Glutamatergic neuron (in vitro differentiated cells): ENCODE data around the gene PLSCR3. TPM values are rescaled to one million over a fixed set of nuclear protein-coding genes. Genes with fewer than 3 reads are reported as not detected.

Source experiments
- DNase-seq: peaks from one replicate; pipeline ENCODE4 v3.0.0; 2022
- H3K27ac Mint-ChIP-seq: one replicate; pipeline ENCODE4 v1.8.0; 2020; ENCODE audit warnings: mild to moderate bottlenecking, mixed read lengths, inconsistent platforms; ENCODE audit not compliant: unreplicated experiment
- H3K27me3 Mint-ChIP-seq: one replicate; pipeline ENCODE4 v1.8.0; 2020; ENCODE audit warnings: mild to moderate bottlenecking, moderate library complexity, mixed read lengths, inconsistent platforms; ENCODE audit not compliant: unreplicated experiment
- H3K36me3 Mint-ChIP-seq: one replicate; pipeline ENCODE4 v1.8.0; 2020; ENCODE audit warnings: mild to moderate bottlenecking, mixed read lengths, inconsistent platforms; ENCODE audit not compliant: unreplicated experiment
- H3K4me1 Mint-ChIP-seq: one replicate; pipeline ENCODE4 v1.8.0; 2020; ENCODE audit warnings: mild to moderate bottlenecking, low read depth, mixed read lengths, inconsistent platforms; ENCODE audit not compliant: unreplicated experiment
- H3K4me3 Mint-ChIP-seq: one replicate; pipeline ENCODE4 v1.8.0; 2020; ENCODE audit warnings: mild to moderate bottlenecking, mixed read lengths, inconsistent platforms; ENCODE audit not compliant: unreplicated experiment
- H3K9me3 Mint-ChIP-seq: one replicate; pipeline ENCODE4 v1.8.0; 2020; ENCODE audit warnings: mild to moderate bottlenecking, moderate library complexity, mixed read lengths, inconsistent platforms; ENCODE audit not compliant: unreplicated experiment
- CTCF ChIP-seq: fragments of 200-600 bp; sonication (generic); IDR thresholded peaks from one replicate; pipeline ENCODE4 v1.5.0; 2021; ENCODE audit not compliant: partially characterized antibody, unreplicated experiment
- total RNA-seq: library from RNA; stranded (reverse); fragmentation: NEBNext Ultra II Directional; extraction: Animal tissue kit (Norgen Biotek cat#: 25700); gene quantifications from one replicate; pipeline ENCODE4 v1.2.1, GENCODE V29; 2021; ENCODE audit not compliant: unreplicated experiment

PLSCR3 gene
- total RNA-seq, 1 donor from 2014 or later, result 78.1 TPM

- peaks cover 14% of the 10 kb centered on the region for H3K36me3 Mint-ChIP-seq
- H3K4me1 Mint-ChIP-seq, result peaks cover 15% of the 10 kb centered on the region
- no peak for TF ChIP-seq CTCF
- DNase-seq, result no peak
- no peak overlapping the region for H3K27ac Mint-ChIP-seq
- no peak overlapping the region for H3K4me3 Mint-ChIP-seq
- peaks cover 12% of the 10 kb centered on the region for H3K9me3 Mint-ChIP-seq
- H3K27me3 Mint-ChIP-seq, result peaks cover 17% of the 10 kb centered on the region
These were observed 16.5 kb upstream of the PLSCR3 start for GRCh38 chr17:7410634-7411426.

- Mint-ChIP-seq H3K36me3 (peaks cover 14% of the 10 kb centered on the region), H3K4me1 (peaks cover 16% of the 10 kb centered on the region), H3K4me3 (peak overlapping the region; percentile 54), H3K27me3 (peaks cover 19% of the 10 kb centered on the region), H3K9me3 (peaks cover 12% of the 10 kb centered on the region), H3K27ac (no peak overlapping the region)
- no peak for DNase-seq
- TF ChIP-seq CTCF, result no peak
These were observed 15.4 kb upstream of the PLSCR3 start for GRCh38 chr17:7409716-7410115.

- H3K9me3 Mint-ChIP-seq, result peaks cover 14% of the 10 kb centered on the region
- TF ChIP-seq CTCF, result no peak
- peak overlapping the region; percentile 54 for H3K4me3 Mint-ChIP-seq
- peaks cover 16% of the 10 kb centered on the region for H3K4me1 Mint-ChIP-seq
- H3K36me3 Mint-ChIP-seq, result peaks cover 14% of the 10 kb centered on the region
- no peak for DNase-seq
- no peak overlapping the region for H3K27ac Mint-ChIP-seq
- H3K27me3 Mint-ChIP-seq, result peaks cover 19% of the 10 kb centered on the region
These were observed 14.5 kb upstream of the PLSCR3 start for GRCh38 chr17:7408863-7409262.

GRCh38 chr17:7408252-7408727 is 14.0 kb upstream of the PLSCR3 start:
- Mint-ChIP-seq H3K36me3 (peaks cover 14% of the 10 kb centered on the region), H3K27ac (no peak overlapping the region), H3K9me3 (peaks cover 15% of the 10 kb centered on the region), H3K4me3 (no peak overlapping the region), H3K27me3 (peaks cover 19% of the 10 kb centered on the region), H3K4me1 (peaks cover 16% of the 10 kb centered on the region)
- DNase-seq, result peak; percentile 34
- TF ChIP-seq CTCF, result no peak
